ENCODE results near the gene PACS1.
A peak's percentile ranks its signal among the peaks of the same experiment; 100 is the strongest.

Gene PACS1

GRCh38 chr11:66050581-66051231 lies 19.4 kb upstream of the PACS1 start:
- no peak for DNase-seq

- no peak for DNase-seq
Measured at GRCh38 chr11:66051371-66051765, 18.7 kb upstream of the PACS1 start.

- DNase-seq: peak; percentile 98
Measured at GRCh38 chr11:66051766-66052663, 18.1 kb upstream of the PACS1 start, which contains the start of gene SF3B2. Gene SF3B2, plus strand, starts transcription at chr11:66052364. Its CDS starts 21 bp downstream, at chr11:66052385.

GRCh38 chr11:66052664-66052982 lies 17.4 kb upstream of the PACS1 start:
- DNase-seq: no peak

GRCh38 chr11:66055021-66055420 lies 15.1 kb upstream of the PACS1 start:
- no peak for DNase-seq

- DNase-seq: no peak
Measured at GRCh38 chr11:66056501-66056900, 13.6 kb upstream of the PACS1 start.

- no peak for DNase-seq
Measured at GRCh38 chr11:66059966-66060680, 9.9 kb upstream of the PACS1 start.

GRCh38 chr11:66061268-66061667 lies 8.8 kb upstream of the PACS1 start:
- DNase-seq: no peak

GRCh38 chr11:66062408-66062807 lies 7.7 kb upstream of the PACS1 start:
- no peak for DNase-seq

- DNase-seq: no peak
Measured at GRCh38 chr11:66063900-66064299, 6.2 kb upstream of the PACS1 start.

GRCh38 chr11:66064571-66064970 lies 5.5 kb upstream of the PACS1 start:
- no peak for DNase-seq

- no peak for DNase-seq
Measured at GRCh38 chr11:66066751-66067150, 3.3 kb upstream of the PACS1 start.

- no peak for DNase-seq
Measured at GRCh38 chr11:66067640-66068039, 2.4 kb upstream of the PACS1 start.

GRCh38 chr11:66068154-66068821 lies 1.8 kb upstream of the PACS1 start:
- peak; percentile 49 for DNase-seq

- DNase-seq: peak; percentile 42
Measured at GRCh38 chr11:66068923-66069714, 953 bp upstream of the PACS1 start.

- peak; percentile 15 for DNase-seq
Measured at GRCh38 chr11:66070604-66071380, 720 bp downstream of the PACS1 start.

- DNase-seq: no peak
Measured at GRCh38 chr11:66071381-66071801, 1.3 kb downstream of the PACS1 start.

GRCh38 chr11:66072081-66072480 lies 2.0 kb downstream of the PACS1 start:
- DNase-seq: no peak

- no peak for DNase-seq
Measured at GRCh38 chr11:66072518-66072917, 2.4 kb downstream of the PACS1 start.

- DNase-seq: no peak
Measured at GRCh38 chr11:66073669-66074068, 3.6 kb downstream of the PACS1 start.

- DNase-seq: no peak
Measured at GRCh38 chr11:66075273-66075672, 5.2 kb downstream of the PACS1 start.
